Measurements from ENCODE around the gene CMTR1.
"Not testable (repeated sequence)": the region's sequence is repeated elsewhere in the genome, so short reads cannot be mapped to it uniquely, and the experiment has no call there.

Gene CMTR1

GRCh38 chr6:37435816-37436215 is 2.8 kb downstream of the CMTR1 start:
- DNase-seq (ENCODE audit: low spot score): no peak

GRCh38 chr6:37438930-37439329 is 5.9 kb downstream of the CMTR1 start:
- no peak for DNase-seq (ENCODE audit: low spot score)

- DNase-seq (ENCODE audit: low spot score): no peak
Measured at GRCh38 chr6:37441651-37442050, 8.6 kb downstream of the CMTR1 start.

- no peak for DNase-seq (ENCODE audit: low spot score)
Measured at GRCh38 chr6:37442416-37443215, 9.6 kb downstream of the CMTR1 start.

- not testable (repeated sequence) for DNase-seq (ENCODE audit: low spot score)
Measured at GRCh38 chr6:37443216-37443542, 10.2 kb downstream of the CMTR1 start.

- no peak for DNase-seq (ENCODE audit: low spot score)
Measured at GRCh38 chr6:37449984-37450383, 17.0 kb downstream of the CMTR1 start.

GRCh38 chr6:37451441-37452193 is 18.6 kb downstream of the CMTR1 start:
- no peak for DNase-seq (ENCODE audit: low spot score)

GRCh38 chr6:37452522-37452921 is 19.5 kb downstream of the CMTR1 start:
- DNase-seq (ENCODE audit: low spot score): no peak

- DNase-seq (ENCODE audit: low spot score): no peak
Measured at GRCh38 chr6:37454420-37455140, 21.6 kb downstream of the CMTR1 start.

- DNase-seq (ENCODE audit: low spot score): no peak
Measured at GRCh38 chr6:37456126-37456525, 23.1 kb downstream of the CMTR1 start.

- DNase-seq (ENCODE audit: low spot score): no peak
Measured at GRCh38 chr6:37456816-37457560, 24.0 kb downstream of the CMTR1 start.

GRCh38 chr6:37459981-37460800 is 27.2 kb downstream of the CMTR1 start:
- no peak for DNase-seq (ENCODE audit: low spot score)

GRCh38 chr6:37460805-37461204 is 27.8 kb downstream of the CMTR1 start:
- no peak for DNase-seq (ENCODE audit: low spot score)

- DNase-seq (ENCODE audit: low spot score): no peak
Measured at GRCh38 chr6:37463110-37463509, 30.1 kb downstream of the CMTR1 start.

- DNase-seq (ENCODE audit: low spot score): no peak
Measured at GRCh38 chr6:37467718-37468117, 34.7 kb downstream of the CMTR1 start.

- no peak for DNase-seq (ENCODE audit: low spot score)
Measured at GRCh38 chr6:37473364-37474095, 40.5 kb downstream of the CMTR1 start.

- DNase-seq (ENCODE audit: low spot score): no peak
Measured at GRCh38 chr6:37474316-37474715, 41.3 kb downstream of the CMTR1 start.

GRCh38 chr6:37477191-37477590 is 44.2 kb downstream of the CMTR1 start:
- no peak for DNase-seq (ENCODE audit: low spot score)

GRCh38 chr6:37477656-37478435 is 44.8 kb downstream of the CMTR1 start:
- no peak for DNase-seq (ENCODE audit: low spot score)

GRCh38 chr6:37478827-37479226 is 45.8 kb downstream of the CMTR1 start:
- no peak for DNase-seq (ENCODE audit: low spot score)

Data from globus pallidus (tissue), 1 donor.